Endothelial cell of umbilical vein (primary cell): Measurements from ENCODE around the gene SYNPO. TPM values are rescaled to one million over a fixed set of nuclear protein-coding genes. Genes with fewer than 3 reads are reported as not detected.

ENCODE experiments used
- BruUV-seq: library from RNA; stranded (reverse); fragments of 400-500 nt; replicated peaks from 2 replicates; lab custom pipeline; 2021; lab: Mats Ljungman, UMichigan
- CTCF ChIA-PET: fragments of 300-600, 350-600 bp; sonication (Branson Sonifier 250); formaldehyde crosslinking; loops from one replicate; lab custom pipeline; 2021; ENCODE audit warnings: antibody characterized with exemption, inconsistent platforms; lab: Charles Lee
- POLR2A ChIA-PET: fragments of 300-600, 350-600 bp; sonication (Branson Sonifier 250); formaldehyde crosslinking; loops from one replicate; lab custom pipeline; 2021; ENCODE audit warnings: antibody characterized with exemption, inconsistent platforms; lab: Charles Lee
- DNase-seq: peaks from one replicate; pipeline ENCODE4 v3.0.0-alpha.2; 2011; ENCODE audit warnings: low read depth, low spot score
- FAIRE-seq: peaks from 2 replicates; lab custom pipeline; 2011; peaks lifted over from hg19 to GRCh38; lab: Jason Lieb, UNC
- H2AFZ ChIP-seq: 2 replicates; pipeline ENCODE4 v1.6.0; 2012; ENCODE audit warnings: low read depth, low read length, control low read depth, inconsistent platforms
- H3K27ac ChIP-seq: 2 replicates; pipeline ENCODE4 v1.5.1; 2011; ENCODE audit warnings: low read depth, mild to moderate bottlenecking, control low read depth, low read length, moderate library complexity; ENCODE audit not compliant: insufficient read depth
- H3K27me3 ChIP-seq, 2 experiments: 2 replicates each; pipeline versions ENCODE4 v1.6.0 to v1.6.1; 2011; ENCODE audit warnings: low read length in 2 of 2, mixed read lengths in 1 of 2; ENCODE audit not compliant: control insufficient read depth in 2 of 2, insufficient read depth in 2 of 2
- H3K36me3 ChIP-seq, 2 experiments: 2 replicates in 1 of 2; 3 replicates in 1 of 2; pipeline ENCODE4 v1.5.1; 2011; ENCODE audit warnings: low read length in 2 of 2, mild to moderate bottlenecking in 1 of 2, moderate library complexity in 1 of 2; ENCODE audit not compliant: control insufficient read depth in 2 of 2, insufficient read depth in 2 of 2; ENCODE audit errors: extremely low read depth in 1 of 2
- H3K4me1 ChIP-seq: 3 replicates; pipeline ENCODE4 v1.5.1; 2011; ENCODE audit warnings: mild to moderate bottlenecking, low read length; ENCODE audit not compliant: control insufficient read depth, insufficient read depth; ENCODE audit errors: extremely low read depth
- H3K4me2 ChIP-seq: 2 replicates; pipeline ENCODE4 v1.6.1; 2011; ENCODE audit warnings: low read length, control low read depth, mixed read lengths; ENCODE audit not compliant: insufficient read depth
- H3K4me3 ChIP-seq, 3 experiments: fragments of 200-600 bp in 1 of 3; sonication (generic), shearing (Covaris generic) in 1 of 3; replicated peaks in 1 of 3; 2 replicates each; pipeline ENCODE4 v1.5.1; 2011 to 2016; ENCODE audit warnings: control low read depth in 3 of 3, low read length in 3 of 3, mild to moderate bottlenecking in 2 of 3, inconsistent platforms in 1 of 3, low read depth in 1 of 3, moderate library complexity in 1 of 3; ENCODE audit not compliant: insufficient read depth in 1 of 3
- H3K79me2 ChIP-seq: 2 replicates; pipeline ENCODE4 v1.6.0; 2012; ENCODE audit warnings: low read length, inconsistent platforms; ENCODE audit not compliant: control insufficient read depth, insufficient read depth
- H3K9ac ChIP-seq: replicated peaks from 2 replicates; pipeline ENCODE3; 2011; ENCODE audit warnings: low read length, control low read depth; ENCODE audit not compliant: insufficient read depth; ENCODE audit errors: extremely low read depth
- H3K9me1 ChIP-seq: replicated peaks from 3 replicates; pipeline ENCODE4 v1.6.0; 2011; ENCODE audit warnings: mild to moderate bottlenecking, low read length; ENCODE audit not compliant: control insufficient read depth, insufficient read depth; ENCODE audit errors: extremely low read depth
- H3K9me3 ChIP-seq: replicated peaks from 2 replicates; pipeline ENCODE4 v1.5.1; 2012; ENCODE audit warnings: low read length, inconsistent platforms; ENCODE audit not compliant: control insufficient read depth, insufficient read depth
- H4K20me1 ChIP-seq: replicated peaks from 2 replicates; pipeline ENCODE3; 2011; ENCODE audit warnings: mild to moderate bottlenecking, low read length; ENCODE audit not compliant: control insufficient read depth, insufficient read depth; ENCODE audit errors: extremely low read depth
- CTCF ChIP-seq, 2 donors: IDR thresholded peaks; 1 replicate in 1 of 2; 2 replicates in 1 of 2; pipeline ENCODE4 v1.5.1; 2011; ENCODE audit warnings: low read length in 2 of 2, mild to moderate bottlenecking in 2 of 2, moderate library complexity in 2 of 2, control low read depth in 1 of 2, inconsistent platforms in 1 of 2, low read depth in 1 of 2; ENCODE audit not compliant: insufficient read depth in 1 of 2; ENCODE audit errors: extremely low read depth in 1 of 2
- EZH2 ChIP-seq: IDR thresholded peaks from 2 replicates; pipeline ENCODE4 v1.6.1; 2012; ENCODE audit warnings: borderline replicate concordance, low read depth, mild to moderate bottlenecking, moderate library complexity, low read length, inconsistent platforms; ENCODE audit not compliant: severe bottlenecking
- FOS ChIP-seq: IDR thresholded peaks from 2 replicates; pipeline ENCODE4 v1.6.1; 2011; ENCODE audit warnings: mild to moderate bottlenecking, low read length, moderate library complexity, borderline replicate concordance; ENCODE audit not compliant: insufficient read depth
- GATA2 ChIP-seq: IDR thresholded peaks from 2 replicates; pipeline ENCODE4 v1.7.0; 2011; ENCODE audit warnings: low read depth, mild to moderate bottlenecking, moderate library complexity, mixed read lengths, low read length; ENCODE audit not compliant: insufficient read length, insufficient read depth
- JUN ChIP-seq: IDR thresholded peaks from 2 replicates; pipeline ENCODE4 v1.6.1; 2011; ENCODE audit warnings: borderline replicate concordance, low read depth; ENCODE audit not compliant: insufficient read length, insufficient read depth
- MAX ChIP-seq: IDR thresholded peaks from 2 replicates; pipeline ENCODE4 v1.6.1; 2011; ENCODE audit not compliant: insufficient read depth, insufficient read length
- MYC ChIP-seq: IDR thresholded peaks from one replicate; pipeline ENCODE4 v1.6.1; 2011; ENCODE audit warnings: mild to moderate bottlenecking, low read depth, low read length
- POLR2A ChIP-seq: IDR thresholded peaks from 2 replicates; pipeline ENCODE4 v1.6.1; 2012; ENCODE audit warnings: low read depth, mild to moderate bottlenecking, control low read depth, low read length
- POLR2AphosphoS5 ChIP-seq: IDR thresholded peaks from 2 replicates; pipeline ENCODE4 v1.6.1; 2012; ENCODE audit warnings: low read depth, mild to moderate bottlenecking, control low read depth, low read length, moderate library complexity; ENCODE audit not compliant: insufficient read depth
- dilution Hi-C: fragments of 300-500 bp; cut with MboI; formaldehyde crosslinking; loops from one replicate; pipeline ENCODE4 v1.15.0; 2019; ENCODE audit warnings: low sequenced_read_pairs; ENCODE audit not compliant: extremely low pct_ligation_motif_present
- intact Hi-C: fragments of 100-400 bp; cut with micrococcal nuclease; formaldehyde crosslinking; loops from one replicate; pipeline ENCODE4 v1.10.0; 2022
- polyA plus RNA-seq, 4 experiments: library from polyadenylated mRNA; depleted of rRNA in 3 of 4; stranded (reverse) in 3 of 4; unstranded in 1 of 4; fragments of >200 nt; gene quantifications; 2 replicates each; pipeline versions ENCODE4 v1.2.1 to v1.2.3, GENCODE V29; 2011 to 2012; ENCODE audit warnings: missing spikeins in 1 of 4
- total RNA-seq: library from RNA; stranded (reverse); gene quantifications from 2 replicates; pipeline ENCODE4 v1.2.3, GENCODE V29; 2021

The SYNPO gene
- total and polyA plus RNA-seq, 2 donors (not counting 3 experiments of a cell fraction or from before 2014, with no cell fraction given), result 68.4 to 121 TPM

DNA sequence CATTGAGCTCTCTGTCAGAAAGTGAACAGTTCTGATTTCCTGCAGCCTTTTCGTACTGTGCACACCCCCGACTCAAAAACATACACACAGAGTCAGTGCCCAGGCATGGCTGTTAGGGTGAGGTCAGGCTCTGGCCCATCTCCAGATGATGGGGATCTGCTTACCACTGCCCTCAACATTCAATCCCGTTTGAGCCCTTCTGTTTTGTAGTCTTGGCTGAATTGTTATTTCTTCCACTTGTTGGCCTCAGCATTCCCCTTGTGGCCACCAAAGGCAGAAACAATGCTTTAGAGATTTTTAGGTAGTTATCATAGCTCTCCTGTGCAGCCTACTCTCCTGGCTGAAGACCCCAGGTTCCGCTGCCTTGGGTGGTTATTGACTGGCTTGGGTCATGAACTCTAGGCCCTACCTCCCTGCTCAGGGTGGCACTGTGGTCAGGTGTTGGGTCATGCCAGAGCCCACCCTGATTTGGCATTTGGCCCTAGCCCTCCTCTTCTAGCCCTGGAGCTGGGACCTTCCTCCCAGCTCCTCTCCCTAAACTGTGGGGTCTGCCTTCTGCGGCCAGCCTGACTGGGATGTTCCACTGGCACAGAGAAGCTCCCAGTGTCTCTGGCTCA is 12.8 kb downstream of the SYNPO start:
- no TSS peak for BruUV-seq
- ChIA-PET CTCF (interaction anchor here (0.7 to 9.0 kb wide), 15 partner anchors 11 to 194 kb away, joined by 3 to 123 read pairs (median 4); partner anchors contain the start of genes SMIM3 and SYNPO), POLR2A (interaction anchor here (0.7 kb wide), 1 partner anchor 11 kb away, joined by 3 read pairs; no protein-coding TSS in a partner anchor)
- no peak overlapping the region for H3K4me2 ChIP-seq
- FAIRE-seq (no peak), DNase-seq (no peak)
- H3K4me1 ChIP-seq, result no peaks in the 10 kb centered on the region
- H3K9me1 ChIP-seq, result no peaks in the 10 kb centered on the region
- peaks cover 17 to 56% of the 10 kb centered on the region in 2 experiments for H3K36me3 ChIP-seq
- no peak overlapping the region for H3K27ac ChIP-seq
- intact Hi-C loops, result loop anchor here (1.0 kb wide), 1 partner anchor 11 kb away; no protein-coding TSS in a partner anchor
- no peak overlapping the region for H3K4me3 ChIP-seq
- dilution Hi-C loops, result no loop called here
- peaks cover 24% of the 10 kb centered on the region for H3K79me2 ChIP-seq
- H2AFZ ChIP-seq, result no peak overlapping the region
- H4K20me1 ChIP-seq, result no peaks in the 10 kb centered on the region
- no peaks in the 10 kb centered on the region for H3K27me3 ChIP-seq
- no peaks in the 10 kb centered on the region for H3K9me3 ChIP-seq
- no peak for TF ChIP-seq GATA2
- no peak for TF ChIP-seq POLR2AphosphoS5
- no peak for TF ChIP-seq JUN
- peak; percentile 16 to 18 for TF ChIP-seq CTCF (IDR thresholded peaks at IDR 0.05; ENCODE audit: extremely low read depth in 1 of 2, insufficient read depth in 1 of 2, low read depth in 1 of 2, low read length in 2 of 2)
- no peak for TF ChIP-seq MYC
- no peak for TF ChIP-seq POLR2A
- TF ChIP-seq FOS, result no peak
- no peak for TF ChIP-seq EZH2
- TF ChIP-seq MAX, result no peak
- H3K9ac ChIP-seq, result no peak overlapping the region
